Small intestine (tissue), 7 donors: ENCODE data around the gene HES1. TPM values are rescaled to one million over a fixed set of nuclear protein-coding genes. Genes with fewer than 3 reads are reported as not detected.

ENCODE experiments used
- DNase-seq, 2 donors: peaks; one replicate each; pipeline versions ENCODE4 v3.0.0 to v3.0.0-alpha.2; 2013
- FAIRE-seq: peaks from 2 replicates; lab custom pipeline; 2012; peaks lifted over from hg19 to GRCh38; lab: Jason Lieb, UNC
- H3K27ac ChIP-seq, 3 donors: one replicate each; pipeline ENCODE4 v1.5.1; 2013; ENCODE audit warnings: low read length in 2 of 3, mild to moderate bottlenecking in 2 of 3, control low read depth in 1 of 3, inconsistent platforms in 1 of 3, low read depth in 1 of 3, moderate library complexity in 1 of 3
- H3K27me3 ChIP-seq, 3 donors: one replicate each; pipeline ENCODE4 v1.6.1; 2013; ENCODE audit warnings: low read length in 3 of 3, inconsistent platforms in 1 of 3; ENCODE audit not compliant: control insufficient read depth in 3 of 3, insufficient read depth in 3 of 3
- H3K36me3 ChIP-seq, 3 donors: one replicate each; pipeline ENCODE4 v1.6.1; 2013; ENCODE audit warnings: low read length in 3 of 3, inconsistent platforms in 1 of 3, low read depth in 1 of 3, mild to moderate bottlenecking in 1 of 3, moderate library complexity in 1 of 3; ENCODE audit not compliant: control insufficient read depth in 3 of 3, insufficient read depth in 2 of 3
- H3K4me1 ChIP-seq, 3 donors: one replicate each; pipeline ENCODE4 v1.6.1; 2013; ENCODE audit warnings: low read length in 2 of 3, inconsistent platforms in 1 of 3, low read depth in 1 of 3, mild to moderate bottlenecking in 1 of 3, moderate library complexity in 1 of 3; ENCODE audit not compliant: control insufficient read depth in 3 of 3, insufficient read depth in 2 of 3
- H3K4me3 ChIP-seq, 3 donors: one replicate each; pipeline ENCODE4 v1.5.1; 2013; ENCODE audit warnings: low read length in 3 of 3, control low read depth in 1 of 3, inconsistent platforms in 1 of 3, low read depth in 1 of 3, mild to moderate bottlenecking in 1 of 3, moderate library complexity in 1 of 3
- H3K9me3 ChIP-seq, 2 donors: one replicate each; pipeline ENCODE4 v1.6.1; 2013; ENCODE audit warnings: low read depth in 1 of 2, low read length in 1 of 2; ENCODE audit not compliant: control insufficient read depth in 2 of 2, insufficient read depth in 1 of 2
- WGBS, 3 donors: extraction: QIAGEN DNeasy Blood & Tissue Kit; methylation state at CpG; one replicate each; pipeline ENCODE4 v1.1.7; 2013; 5-methylcytosine and 5-hydroxymethylcytosine counted together
- polyA plus RNA-seq, 4 donors: library from polyadenylated mRNA; stranded (reverse) in 3 of 4; unstranded in 1 of 4; fragments of 200-250 nt in 3 of 4; fragments of 120-200 nt in 1 of 4; gene quantifications; one replicate each; pipeline versions ENCODE4 v1.2.1 to v1.2.3, GENCODE V29; 2013
- donor health status: healthy with polysubstance abuse.
- donor health status: control.
- donor health status: control.
- donor health status: Bipolar disorder and iron deficiency.
- donor health status: healthy.

HES1 gene
- polyA plus RNA-seq, 4 donors: 12.3 to 53.5 (median 27.5) TPM

GRCh38 chr3:194098081-194098842 lies 37.7 kb upstream of the HES1 start:
- Histone ChIP-seq H3K36me3 (no peaks in the 10 kb centered on the region), H3K27me3 (no peaks in the 10 kb centered on the region), H3K27ac (no peak overlapping the region), H3K4me1 (peaks cover 4 to 35% (median 8%) of the 10 kb centered on the region in 3 donors), H3K4me3 (no peak overlapping the region), H3K9me3 (no peaks in the 10 kb centered on the region)
- DNase-seq: no peak
- 56 to 72% (median 69%) methylated on average over 10 of the region's 10 CpGs for WGBS, 3 donors
- FAIRE-seq: no peak

GRCh38 chr3:194098843-194099183 lies 37.1 kb upstream of the HES1 start:
- 87 to 92% (median 89%) methylated on average over 4 of the region's 4 CpGs for WGBS, 3 donors
- no peaks in the 10 kb centered on the region for H3K9me3 ChIP-seq
- H3K27ac ChIP-seq: no peak overlapping the region
- no peak for DNase-seq
- no peak overlapping the region for H3K4me3 ChIP-seq
- H3K27me3 ChIP-seq: no peaks in the 10 kb centered on the region
- peaks cover 4 to 32% (median 8%) of the 10 kb centered on the region in 3 donors for H3K4me1 ChIP-seq
- FAIRE-seq: no peak
- no peaks in the 10 kb centered on the region for H3K36me3 ChIP-seq

DNA sequence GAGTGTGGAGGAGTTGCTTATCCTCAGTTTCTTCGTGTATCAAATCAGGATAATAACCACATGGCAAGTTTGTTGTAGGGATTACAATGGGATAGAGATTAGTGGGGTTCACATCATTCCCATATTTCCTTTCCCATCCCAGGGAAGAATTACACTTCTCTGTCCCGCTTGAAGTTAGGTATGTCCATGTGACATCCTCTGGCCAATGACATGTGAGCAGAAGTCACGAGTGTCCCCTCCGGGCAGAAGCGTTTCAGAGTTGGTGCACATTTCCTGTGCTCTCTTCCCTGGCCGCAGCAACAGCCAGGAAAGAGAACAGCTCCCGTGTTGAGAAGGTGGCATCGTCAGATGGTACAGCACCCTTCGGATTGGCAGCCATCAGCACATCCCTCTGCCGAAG lies 36.7 kb upstream of the HES1 start:
- no peaks in the 10 kb centered on the region for H3K9me3 ChIP-seq
- no peaks in the 10 kb centered on the region for H3K27me3 ChIP-seq
- H3K36me3 ChIP-seq: no peaks in the 10 kb centered on the region
- no peak for FAIRE-seq
- no peak for DNase-seq
- H3K27ac ChIP-seq: no peak overlapping the region
- WGBS, 3 donors: 76 to 83% (median 77%) methylated on average over 10 of the region's 10 CpGs
- peaks cover 4 to 32% (median 8%) of the 10 kb centered on the region in 3 donors for H3K4me1 ChIP-seq
- no peak overlapping the region for H3K4me3 ChIP-seq

- H3K36me3 ChIP-seq: no peaks in the 10 kb centered on the region
- DNase-seq: peak; percentile 72 to 76
- H3K9me3 ChIP-seq: no peaks in the 10 kb centered on the region
- no peaks in the 10 kb centered on the region for H3K27me3 ChIP-seq
- peaks cover 4 to 32% (median 8%) of the 10 kb centered on the region in 3 donors for H3K4me1 ChIP-seq
- no peak for FAIRE-seq
- 51 to 74% (median 58%) methylated on average over 15 of the region's 15 CpGs for WGBS, 3 donors
- H3K27ac ChIP-seq: peak overlapping the region in 1 of 3 donors; percentile 0
- no peak overlapping the region for H3K4me3 ChIP-seq
These were observed 35.0 kb upstream of the HES1 start for GRCh38 chr3:194100856-194101390.

- DNase-seq: peak; percentile 66 to 90
- H3K4me1 ChIP-seq: peaks cover 4 to 32% (median 8%) of the 10 kb centered on the region in 3 donors
- FAIRE-seq: no peak
- H3K27ac ChIP-seq: peak overlapping the region in 2 of 3 donors; percentile 25 to 46
- no peaks in the 10 kb centered on the region for H3K27me3 ChIP-seq
- no peaks in the 10 kb centered on the region for H3K9me3 ChIP-seq
- 45 to 73% (median 52%) methylated on average over 7 of the region's 7 CpGs for WGBS, 3 donors
- H3K36me3 ChIP-seq: no peaks in the 10 kb centered on the region
- no peak overlapping the region for H3K4me3 ChIP-seq
These were observed 34.1 kb upstream of the HES1 start for GRCh38 chr3:194101592-194102432.

GRCh38 chr3:194102436-194102835 lies 33.5 kb upstream of the HES1 start:
- Histone ChIP-seq H3K36me3 (no peaks in the 10 kb centered on the region), H3K27ac (no peak overlapping the region), H3K27me3 (no peaks in the 10 kb centered on the region), H3K4me1 (peaks cover 4 to 32% (median 8%) of the 10 kb centered on the region in 3 donors), H3K4me3 (no peak overlapping the region), H3K9me3 (no peaks in the 10 kb centered on the region)
- DNase-seq (no peak), FAIRE-seq (no peak)
- WGBS, 3 donors: 17 to 60% (median 26%) methylated on average over 5 of the region's 5 CpGs

DNA sequence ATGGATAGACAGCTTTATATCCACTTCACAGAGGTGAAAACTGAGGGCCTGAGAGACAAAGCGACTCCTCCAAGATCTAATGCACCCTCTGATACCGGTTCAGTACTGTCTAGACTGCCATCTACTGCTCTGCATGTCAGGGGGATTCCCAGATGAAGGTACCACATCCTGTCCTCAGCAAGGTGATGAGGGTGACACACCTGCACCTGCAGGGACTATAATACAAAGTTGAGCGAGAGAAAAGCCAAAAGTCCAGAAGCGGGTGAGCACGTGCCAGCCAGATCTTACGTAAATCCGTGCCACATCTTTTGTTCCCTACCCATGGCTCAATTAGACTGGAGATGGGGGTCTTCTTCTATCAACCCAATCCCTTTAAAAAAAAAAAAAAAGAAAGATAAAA lies 32.4 kb upstream of the HES1 start:
- DNase-seq (no peak), FAIRE-seq (no peak)
- H3K36me3 ChIP-seq: no peaks in the 10 kb centered on the region
- H3K9me3 ChIP-seq: no peaks in the 10 kb centered on the region
- H3K27me3 ChIP-seq: no peaks in the 10 kb centered on the region
- H3K4me1 ChIP-seq: peaks cover 4 to 27% (median 8%) of the 10 kb centered on the region in 3 donors
- WGBS, 3 donors: 70 to 74% (median 73%) methylated on average over 7 of the region's 7 CpGs
- H3K27ac ChIP-seq: no peak overlapping the region
- no peak overlapping the region for H3K4me3 ChIP-seq

GRCh38 chr3:194103983-194104751 lies 31.8 kb upstream of the HES1 start:
- Histone ChIP-seq H3K4me1 (peaks cover 8 to 27% (median 8%) of the 10 kb centered on the region in 3 donors), H3K36me3 (no peaks in the 10 kb centered on the region), H3K27ac (no peak overlapping the region), H3K27me3 (no peaks in the 10 kb centered on the region), H3K4me3 (no peak overlapping the region), H3K9me3 (no peaks in the 10 kb centered on the region)
- FAIRE-seq: no peak
- WGBS, 3 donors: 64 to 81% (median 68%) methylated on average over 12 of the region's 12 CpGs
- no peak for DNase-seq
